HUES64 (cell line): Measurements from ENCODE around the gene CALHM2.

Source experiments
- H3K27ac ChIP-seq: 2 replicates; pipeline ENCODE4 v1.7.0; 2013; ENCODE audit warnings: low read depth, low read length, inconsistent platforms
- H3K27me3 ChIP-seq: 2 replicates; pipeline ENCODE4 v1.6.1; 2013; ENCODE audit warnings: mild to moderate bottlenecking, low read length; ENCODE audit not compliant: insufficient read depth
- H3K36me3 ChIP-seq: 2 replicates; pipeline ENCODE4 v1.6.1; 2013; ENCODE audit warnings: mild to moderate bottlenecking, low read length; ENCODE audit not compliant: insufficient read depth
- H3K4me1 ChIP-seq: 2 replicates; pipeline ENCODE4 v1.6.1; 2013; ENCODE audit warnings: mild to moderate bottlenecking, low read length, moderate library complexity; ENCODE audit not compliant: insufficient read depth
- H3K4me3 ChIP-seq: 2 replicates; pipeline ENCODE4 v1.5.1; 2013; ENCODE audit warnings: mild to moderate bottlenecking, low read length, moderate library complexity
- H3K9ac ChIP-seq: 2 replicates; pipeline ENCODE4 v1.6.1; 2013; ENCODE audit warnings: mild to moderate bottlenecking, low read depth, low read length
- H3K9me3 ChIP-seq: 2 replicates; pipeline ENCODE4 v1.6.1; 2013; ENCODE audit warnings: low read depth, low read length; ENCODE audit not compliant: insufficient read depth
- WGBS: fragments of 150-250, 120-280 bp; methylation state at CpG from one replicate; pipeline ENCODE4 v1.1.7; 2013; ENCODE audit warnings: missing lambda C conversion rate; 5-methylcytosine and 5-hydroxymethylcytosine counted together

Gene CALHM2

DNA sequence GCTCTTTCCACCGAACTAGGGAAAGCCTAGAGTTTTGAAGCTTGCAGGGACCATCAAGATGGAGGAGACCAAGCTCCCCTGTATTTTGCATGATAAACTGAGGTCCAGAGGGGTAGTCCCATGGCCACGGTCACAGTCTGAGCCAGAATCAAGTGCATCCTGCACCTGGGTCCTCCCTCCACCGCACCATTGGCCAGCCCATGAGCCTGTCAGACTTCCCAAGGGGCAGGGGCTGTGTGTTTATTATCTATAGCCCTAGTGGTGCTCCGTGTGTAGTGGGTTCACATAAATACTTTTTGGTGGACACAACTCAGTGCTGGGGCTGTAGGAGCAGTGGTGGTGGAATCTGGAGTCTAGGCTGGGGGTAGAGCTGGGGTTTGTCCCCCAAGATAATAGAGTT is 23.3 kb upstream of the CALHM2 start:
- no peak overlapping the region for H3K4me3 ChIP-seq
- no peaks in the 10 kb centered on the region for H3K27me3 ChIP-seq
- H3K27ac ChIP-seq = no peak overlapping the region
- WGBS = 77% methylated on average over 4 of the region's 4 CpGs
- H3K4me1 ChIP-seq = peaks cover 23% of the 10 kb centered on the region
- H3K36me3 ChIP-seq = no peaks in the 10 kb centered on the region
- no peaks in the 10 kb centered on the region for H3K9me3 ChIP-seq
- no peak overlapping the region for H3K9ac ChIP-seq

DNA sequence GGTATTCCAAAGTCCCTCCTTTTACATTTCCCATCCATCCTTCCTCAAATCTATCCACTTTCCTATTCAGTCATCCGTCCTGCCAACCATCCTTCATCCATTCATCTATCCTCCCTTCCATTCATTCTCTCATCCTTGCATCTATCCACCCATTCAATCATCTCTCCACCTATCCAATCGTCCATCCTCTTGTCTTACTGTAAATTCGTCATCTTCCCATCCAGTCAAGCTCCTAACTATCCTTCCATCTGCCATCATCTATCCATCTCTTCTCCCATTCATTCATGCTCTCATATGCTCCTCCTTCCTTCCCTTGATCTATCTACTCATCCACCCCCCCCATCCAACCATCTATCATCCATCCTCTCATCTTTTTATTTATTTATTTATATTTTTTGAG is 21.9 kb upstream of the CALHM2 start:
- Histone ChIP-seq H3K27ac (no peak overlapping the region), H3K9me3 (no peaks in the 10 kb centered on the region), H3K4me1 (peaks cover 23% of the 10 kb centered on the region), H3K36me3 (no peaks in the 10 kb centered on the region), H3K4me3 (no peak overlapping the region), H3K27me3 (no peaks in the 10 kb centered on the region), H3K9ac (no peak overlapping the region)
- WGBS = 86% methylated on average over 3 of the region's 3 CpGs

DNA sequence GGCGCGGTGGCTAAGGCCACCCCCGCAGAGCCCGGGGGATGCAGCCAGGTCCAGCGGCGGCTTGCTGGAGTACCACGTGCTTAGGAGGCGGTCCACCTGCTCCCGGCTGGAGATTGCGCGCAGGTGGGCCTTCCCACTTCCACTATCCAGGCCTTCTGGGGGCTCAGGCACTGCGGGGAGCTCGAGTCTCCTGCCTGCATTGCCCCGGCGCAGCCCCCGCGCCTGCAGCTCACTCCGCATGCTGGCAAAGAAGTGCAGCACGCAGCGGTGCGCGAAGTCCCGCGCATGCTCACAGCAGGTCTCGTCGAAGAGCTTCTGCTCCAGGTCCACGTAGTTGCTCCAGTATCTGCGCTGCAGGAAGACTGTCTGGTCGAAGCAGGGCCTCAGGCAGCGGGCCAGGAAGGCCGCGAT is 21.1 kb upstream of the CALHM2 start:
- no peak overlapping the region for H3K27ac ChIP-seq
- H3K36me3 ChIP-seq = no peaks in the 10 kb centered on the region
- 95% methylated on average over 32 of the region's 32 CpGs for WGBS
- no peak overlapping the region for H3K4me3 ChIP-seq
- H3K9ac ChIP-seq = no peak overlapping the region
- peaks cover 23% of the 10 kb centered on the region for H3K4me1 ChIP-seq
- no peaks in the 10 kb centered on the region for H3K9me3 ChIP-seq
- no peaks in the 10 kb centered on the region for H3K27me3 ChIP-seq

DNA sequence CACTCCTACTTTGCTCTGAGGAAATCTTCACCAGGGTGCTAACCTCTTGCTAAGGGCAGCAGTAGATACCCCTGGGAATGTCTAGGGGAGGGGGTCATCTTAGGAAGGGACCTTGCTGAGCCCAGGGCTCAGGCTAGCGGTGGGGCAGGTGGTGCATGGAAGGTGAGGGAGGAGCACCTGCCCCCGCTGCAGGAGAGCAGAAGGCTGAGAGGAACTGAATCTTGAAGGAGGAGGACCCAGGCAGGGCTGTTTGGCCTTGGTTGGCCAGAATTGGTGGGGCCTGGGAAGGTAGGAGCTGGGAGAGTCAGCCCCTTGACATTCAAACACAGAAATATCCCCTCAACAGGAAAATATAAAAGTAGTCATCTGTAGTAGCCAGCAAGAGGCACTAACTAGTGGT is 19.8 kb upstream of the CALHM2 start:
- Histone ChIP-seq H3K9me3 (no peaks in the 10 kb centered on the region), H3K4me1 (peaks cover 21% of the 10 kb centered on the region), H3K36me3 (no peaks in the 10 kb centered on the region), H3K9ac (no peak overlapping the region), H3K27me3 (no peaks in the 10 kb centered on the region), H3K4me3 (no peak overlapping the region), H3K27ac (no peak overlapping the region)
- WGBS = 91% methylated on average over 2 of the region's 2 CpGs

DNA sequence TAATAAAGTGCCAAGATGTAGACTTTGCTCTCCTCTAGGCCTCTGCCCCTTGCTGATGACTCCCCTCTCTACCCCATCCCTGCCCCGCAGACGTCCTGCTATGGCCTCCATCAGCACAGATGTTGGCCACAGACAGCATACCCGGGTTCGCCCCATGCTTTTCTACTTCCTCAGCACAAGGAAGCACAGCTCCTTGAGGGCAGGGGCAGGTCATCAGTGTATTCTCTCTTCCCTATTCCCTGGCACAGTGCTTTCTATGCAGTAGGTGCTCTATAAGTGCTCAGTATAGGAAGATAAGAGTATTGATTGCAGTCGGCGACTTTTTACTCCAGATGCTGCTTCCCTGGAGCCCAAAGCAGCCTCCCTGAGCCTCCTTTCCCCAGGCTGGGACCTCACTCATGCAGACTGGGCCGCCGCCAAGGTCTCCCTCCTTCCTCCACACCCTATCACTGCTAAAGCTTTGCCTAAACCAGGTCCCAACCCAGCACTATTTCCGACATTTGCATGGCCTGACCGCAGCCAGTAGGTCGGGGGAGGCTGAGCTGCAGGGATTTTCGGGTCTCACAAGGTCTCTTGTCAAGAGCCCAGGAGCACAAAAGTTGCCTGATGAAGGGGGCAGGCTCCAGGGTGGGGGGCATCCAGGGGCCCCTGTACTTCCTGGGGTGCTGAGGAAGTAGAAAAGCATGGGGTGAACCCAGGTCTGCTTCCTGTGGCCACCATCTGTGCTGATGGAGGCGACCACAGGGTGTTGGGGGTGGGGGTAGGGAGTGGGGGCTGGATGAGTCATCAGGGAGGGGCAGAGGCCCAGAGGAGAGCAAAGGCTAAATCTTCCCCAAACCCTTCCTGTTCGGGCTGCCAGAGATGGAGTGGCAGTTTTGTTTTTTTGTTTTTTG is 18.8 kb upstream of the CALHM2 start:
- H3K36me3 ChIP-seq = no peaks in the 10 kb centered on the region
- no peaks in the 10 kb centered on the region for H3K9me3 ChIP-seq
- no peaks in the 10 kb centered on the region for H3K27me3 ChIP-seq
- 66% methylated on average over 14 of the region's 14 CpGs for whole genome bisulfite sequencing
- no peak overlapping the region for H3K4me3 ChIP-seq
- H3K9ac ChIP-seq = no peak overlapping the region
- no peak overlapping the region for H3K27ac ChIP-seq
- peaks cover 16% of the 10 kb centered on the region for H3K4me1 ChIP-seq

DNA sequence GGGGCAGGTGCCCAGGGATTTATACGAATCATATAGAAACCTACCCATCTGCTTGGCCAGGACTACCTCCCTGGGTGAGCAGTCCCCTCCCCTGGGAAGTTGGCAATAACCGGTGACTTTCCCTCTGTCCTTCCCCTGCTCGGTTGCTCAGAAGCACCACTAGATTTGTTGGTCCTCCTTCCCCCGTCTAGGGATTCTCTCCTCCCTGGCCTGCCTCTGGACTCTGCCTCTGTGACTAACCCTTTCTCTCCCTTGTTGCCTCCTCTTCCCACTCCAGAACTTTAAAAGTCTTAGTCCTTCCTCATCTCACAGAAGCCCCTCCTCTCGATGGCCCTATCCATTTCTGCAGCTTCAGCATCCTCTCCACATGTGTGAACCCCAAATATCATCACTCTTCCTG is 17.0 kb upstream of the CALHM2 start:
- no peak overlapping the region for H3K9ac ChIP-seq
- no peaks in the 10 kb centered on the region for H3K27me3 ChIP-seq
- H3K4me3 ChIP-seq = no peak overlapping the region
- no peaks in the 10 kb centered on the region for H3K9me3 ChIP-seq
- WGBS = 86% methylated on average over 5 of the region's 5 CpGs
- H3K4me1 ChIP-seq = peaks cover 16% of the 10 kb centered on the region
- no peaks in the 10 kb centered on the region for H3K36me3 ChIP-seq
- H3K27ac ChIP-seq = no peak overlapping the region

DNA sequence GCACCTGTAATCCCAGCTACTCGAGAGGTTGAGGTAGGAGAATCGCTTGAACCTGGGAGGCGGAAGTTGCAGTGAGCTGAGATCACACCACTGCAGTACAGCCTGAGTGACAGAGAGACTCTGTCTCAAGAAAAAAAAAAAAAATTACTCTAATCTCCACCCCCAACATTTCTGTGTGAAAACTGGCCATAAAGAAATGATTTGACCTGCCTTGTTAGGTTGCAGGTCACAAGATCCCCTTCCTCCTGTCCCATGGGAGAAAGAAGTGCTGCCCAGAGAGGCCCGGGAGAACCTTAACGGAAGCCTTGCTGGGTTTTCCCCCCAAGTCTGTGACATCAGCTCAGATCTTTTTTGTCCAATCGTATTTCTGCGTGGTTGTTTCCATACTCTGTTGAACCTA is 15.2 kb upstream of the CALHM2 start:
- H3K27me3 ChIP-seq = no peaks in the 10 kb centered on the region
- H3K27ac ChIP-seq = no peak overlapping the region
- no peaks in the 10 kb centered on the region for H3K9me3 ChIP-seq
- H3K36me3 ChIP-seq = no peaks in the 10 kb centered on the region
- H3K9ac ChIP-seq = no peak overlapping the region
- peaks cover 16% of the 10 kb centered on the region for H3K4me1 ChIP-seq
- WGBS = 92% methylated on average over 7 of the region's 7 CpGs
- H3K4me3 ChIP-seq = no peak overlapping the region

DNA sequence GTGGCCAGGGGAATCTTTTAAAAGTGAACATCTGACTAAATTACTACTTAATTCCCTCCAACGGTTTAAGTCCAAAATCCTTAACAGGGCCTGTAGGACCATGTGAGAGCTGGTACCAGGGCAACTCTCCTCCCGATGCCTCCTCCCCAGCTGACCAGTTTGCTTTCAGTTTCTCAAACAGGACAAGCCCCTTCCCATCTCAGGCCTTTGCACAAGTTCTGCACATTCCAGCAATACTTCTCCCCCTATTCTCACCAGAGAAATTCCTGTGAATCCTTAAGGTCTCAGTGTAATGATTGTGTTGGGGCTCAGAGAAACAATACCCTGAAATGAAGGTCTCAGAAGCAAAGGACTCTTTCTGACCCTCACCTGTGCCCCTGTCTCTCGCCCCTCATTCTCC is 14.6 kb upstream of the CALHM2 start:
- 78% methylated on average over 3 of the region's 3 CpGs for WGBS
- Histone ChIP-seq H3K27me3 (no peaks in the 10 kb centered on the region), H3K9me3 (no peaks in the 10 kb centered on the region), H3K9ac (no peak overlapping the region), H3K27ac (no peak overlapping the region), H3K36me3 (no peaks in the 10 kb centered on the region), H3K4me1 (peaks cover 11% of the 10 kb centered on the region; the same call in 1 of the 2 replicates), H3K4me3 (no peak overlapping the region)

DNA sequence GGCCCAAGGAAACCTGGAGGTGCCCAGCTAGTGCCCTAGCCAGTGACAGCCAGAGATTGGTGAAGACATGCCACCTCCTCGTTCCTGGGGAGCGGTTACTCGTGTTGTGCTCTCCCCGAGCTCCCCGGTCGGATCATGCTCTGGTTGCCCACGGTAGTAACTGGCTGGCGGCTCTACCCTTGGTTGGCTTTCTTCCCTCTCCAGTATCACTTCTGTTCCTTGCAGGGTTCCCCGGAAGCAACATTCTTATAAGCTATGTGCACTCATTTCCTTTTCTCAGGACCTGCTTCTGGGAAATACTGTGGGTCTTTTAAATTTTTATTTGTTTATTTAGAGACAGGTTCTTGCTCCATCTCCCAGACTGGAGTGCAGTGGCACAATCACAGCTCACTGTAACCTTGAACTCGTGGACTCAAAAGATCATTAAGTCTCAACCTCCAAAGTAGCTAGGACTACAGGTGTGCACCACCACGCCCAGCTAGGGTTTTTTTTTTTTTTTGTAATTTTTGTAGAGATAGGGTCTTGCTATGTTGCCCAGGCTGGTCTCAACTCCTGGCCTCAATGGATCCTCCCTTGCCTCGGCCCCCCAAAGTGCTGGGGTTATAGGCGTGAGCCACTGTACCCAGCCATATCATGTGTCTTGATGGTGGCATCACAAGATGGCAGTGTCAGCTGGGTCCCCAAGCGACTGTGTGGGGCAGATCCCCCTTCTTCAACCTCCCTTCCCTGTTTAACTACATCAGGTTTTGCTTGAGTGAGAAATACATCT is 13.4 kb upstream of the CALHM2 start:
- Histone ChIP-seq H3K4me1 (0 out of 2 replicates have a peak, but pooled peaks cover under 1% of the 10 kb centered on the region), H3K9ac (no peak overlapping the region), H3K4me3 (no peak overlapping the region), H3K27ac (no peak overlapping the region), H3K27me3 (no peaks in the 10 kb centered on the region), H3K9me3 (no peaks in the 10 kb centered on the region), H3K36me3 (no peaks in the 10 kb centered on the region)
- WGBS = 92% methylated on average over 14 of the region's 14 CpGs

DNA sequence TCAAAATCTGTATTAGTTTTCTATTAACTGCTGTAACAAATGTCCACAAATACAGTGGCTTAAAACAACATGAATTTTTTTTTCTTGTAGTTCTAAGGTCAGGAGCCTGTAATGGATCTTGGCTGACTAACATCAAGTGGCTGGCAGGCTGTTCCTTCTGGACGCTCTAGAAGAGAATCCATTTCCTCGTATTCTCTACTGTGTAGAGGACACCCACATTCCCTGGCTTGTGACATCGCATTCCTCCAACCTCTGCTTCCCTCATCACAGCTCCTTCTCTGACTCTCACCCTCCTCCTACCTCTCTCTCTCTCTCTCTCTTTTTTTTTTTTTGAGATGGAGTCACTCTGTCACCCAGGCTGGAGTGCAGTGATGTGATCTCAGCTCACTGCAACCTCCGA is 11.3 kb upstream of the CALHM2 start:
- Histone ChIP-seq H3K9me3 (no peaks in the 10 kb centered on the region), H3K27ac (no peak overlapping the region), H3K9ac (no peak overlapping the region), H3K36me3 (no peaks in the 10 kb centered on the region), H3K4me3 (no peak overlapping the region), H3K27me3 (no peaks in the 10 kb centered on the region), H3K4me1 (0 out of 2 replicates have a peak, but pooled peaks cover 5% of the 10 kb centered on the region)
- 93% methylated on average over 4 of the region's 4 CpGs for WGBS

DNA sequence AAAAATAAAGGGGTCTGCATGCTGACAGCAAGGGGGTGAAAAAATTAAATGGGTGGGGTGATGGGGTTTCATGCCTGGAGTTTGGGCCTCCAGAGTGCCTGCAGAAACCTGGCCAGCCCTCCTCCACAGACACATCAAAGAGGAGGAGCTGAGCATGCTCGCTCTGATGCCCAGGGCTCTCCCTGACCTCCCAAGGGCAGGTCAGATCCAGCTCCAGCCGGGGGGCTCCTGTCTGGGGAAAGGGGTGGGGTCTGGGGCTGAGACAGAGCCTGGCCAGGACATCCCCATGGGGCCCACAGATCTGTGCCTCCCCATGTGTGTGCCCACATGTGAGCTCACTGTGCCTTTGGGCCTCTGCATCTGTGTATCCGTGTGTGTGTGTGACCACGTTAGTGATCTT is 7.4 kb upstream of the CALHM2 start:
- no peaks in the 10 kb centered on the region for H3K9me3 ChIP-seq
- H3K9ac ChIP-seq = no peak overlapping the region
- H3K36me3 ChIP-seq = no peaks in the 10 kb centered on the region
- no peaks in the 10 kb centered on the region for H3K27me3 ChIP-seq
- no peak overlapping the region for H3K27ac ChIP-seq
- 82% methylated on average over 4 of the region's 4 CpGs for WGBS
- no peak overlapping the region for H3K4me3 ChIP-seq
- H3K4me1 ChIP-seq = 0 out of 2 replicates have a peak, but pooled peaks cover 5% of the 10 kb centered on the region
